Pancreas (tissue), 10 donors: ENCODE data around the gene SIRT6. TPM values are rescaled to one million over a fixed set of nuclear protein-coding genes. Genes with fewer than 3 reads are reported as not detected.
A peak's percentile ranks its signal among the peaks of the same experiment; 100 is the strongest.

Experiments
- ATAC-seq, 4 donors: fragments of 200-7000 bp; cut with Tn5 transposase; one replicate each; pipeline versions ENCODE4 v1.8.0 to v1.9.1; 2020; ENCODE audit warnings: mild to moderate bottlenecking in 4 of 4, moderate library complexity in 4 of 4
- DNase-seq, 6 donors: peaks; one replicate each; pipeline ENCODE4 v3.0.0-alpha.2; 2020
- FAIRE-seq: peaks from 2 replicates; lab custom pipeline; 2012; peaks lifted over from hg19 to GRCh38; lab: Jason Lieb, UNC
- H3K27ac ChIP-seq, 4 donors: fragments of 200-600 bp; sonication (generic); 1 replicate in 3 of 4; 2 replicates in 1 of 4; pipeline versions ENCODE4 v1.5.0 to v1.8.0; 2020
- H3K27me3 ChIP-seq, 4 donors: fragments of 200-600 bp; one replicate each; pipeline ENCODE4 v1.8.0; 2021
- H3K36me3 ChIP-seq, 3 donors: fragments of 200-600 bp; sonication (generic) in 1 of 3; one replicate each; pipeline versions ENCODE4 v1.5.0 to v1.8.0; 2020 to 2021
- H3K4me1 ChIP-seq, 3 donors: fragments of 200-600 bp; one replicate each; pipeline ENCODE4 v1.8.0; 2021
- H3K4me3 ChIP-seq, 4 donors: fragments of 200-600 bp; sonication (generic) in 2 of 4; one replicate each; pipeline versions ENCODE4 v1.5.0 to v1.8.0; 2020 to 2021
- H3K9me3 ChIP-seq, 4 donors: fragments of 200-600 bp; one replicate each; pipeline ENCODE4 v1.8.0; 2021
- CTCF ChIP-seq, 4 donors: fragments of 200-600 bp; sonication (generic) in 3 of 4; IDR thresholded peaks; one replicate each; pipeline versions ENCODE4 v1.5.0 to v1.8.0; 2021; ENCODE audit warnings: antibody characterized with exemption in 4 of 4
- WGBS, 2 donors: extraction: QIAGEN DNeasy Blood & Tissue Kit; methylation state at CpG; one replicate each; pipeline ENCODE4 v1.1.7; 2013; 5-methylcytosine and 5-hydroxymethylcytosine counted together
- intact Hi-C, 3 donors: fragments of 100-400 bp; cut with DNase I; formaldehyde crosslinking; loops; one replicate each; pipeline versions ENCODE4 v1.11.1 to v1.14.2; 2022
- polyA plus RNA-seq, 2 donors: library from polyadenylated mRNA; stranded (reverse); fragments of 200-250 nt; gene quantifications; one replicate each; pipeline ENCODE4 v1.2.3, GENCODE V29; 2013
- total RNA-seq, 6 donors: library from RNA; stranded (reverse); fragmentation: NEBNext Ultra II Directional in 4 of 6; extraction: Animal tissue kit (Norgen Biotek cat#: 25700) in 4 of 6; gene quantifications; one replicate each; pipeline versions ENCODE4 v1.2.1 to v1.2.4, GENCODE V29; 2021 to 2023
- donor health status: healthy with polysubstance abuse.
- donor health status: DM: no; HTN: no; CAD: no; lungs with moderate emphysema.
- donor health status: DM: no; HTN: no; CAD: no.
- donor health status: control.
- donor health status: control.
- donor health status: Bipolar disorder and iron deficiency.
- donor health status: DM: yes; HTN: yes; CAD: no.
- donor health status: DM: no; HTN: no; CAD: no.
- donor health status: DM: no; HTN: no; CAD: no.
- donor health status: DM: yes; HTN: yes; CAD: no.

Gene SIRT6
- total and polyA plus RNA-seq, 8 donors, result 10.9 to 47.4 (median 14.9) TPM

- ATAC-seq, result no peak
- intact Hi-C loops, result no loop called here
- no peaks in the 10 kb centered on the region for H3K9me3 ChIP-seq
- H3K36me3 ChIP-seq, result no peaks in the 10 kb centered on the region
- H3K4me3 ChIP-seq, result no peak overlapping the region
- WGBS, 2 donors, result 61 to 84% methylated on average over 33 of the region's 33 CpGs
- peaks cover 0 to 5% (median 0%) of the 10 kb centered on the region in 3 donors for H3K4me1 ChIP-seq
- TF ChIP-seq CTCF (IDR thresholded peaks at IDR 0.05), result no peak
- peaks cover 0 to 23% (median 6%) of the 10 kb centered on the region in 4 donors for H3K27me3 ChIP-seq
- DNase-seq, result peak in 1 of 6 donors; percentile 66
- no peak overlapping the region for H3K27ac ChIP-seq
- no peak for FAIRE-seq
Observed at GRCh38 chr19:4199699-4200293, 17.4 kb upstream of the SIRT6 start.

- WGBS, 2 donors, result 11 to 19% methylated on average over 19 to 28 of the region's 28 CpGs
- H3K27me3 ChIP-seq, result peaks cover 0 to 23% (median 6%) of the 10 kb centered on the region in 4 donors
- FAIRE-seq, result no peak
Observed at GRCh38 chr19:4198467-4199126, 16.2 kb upstream of the SIRT6 start.

GRCh38 chr19:4197625-4198466 lies 15.5 kb upstream of the SIRT6 start:
- no peak overlapping the region for H3K4me3 ChIP-seq
- intact Hi-C loops, result no loop called here
- ATAC-seq (peak in 2 of 4 donors; percentile 38 to 72), DNase-seq (peak in 1 of 6 donors; percentile 72), FAIRE-seq (no peak)
- TF ChIP-seq CTCF (IDR thresholded peaks at IDR 0.05), result no peak
- H3K36me3 ChIP-seq, result no peaks in the 10 kb centered on the region
- H3K27me3 ChIP-seq, result peaks cover 0 to 23% (median 6%) of the 10 kb centered on the region in 4 donors
- H3K27ac ChIP-seq, result no peak overlapping the region
- peaks cover 0 to 5% (median 0%) of the 10 kb centered on the region in 3 donors for H3K4me1 ChIP-seq
- 15 to 21% methylated on average over 40 to 60 of the region's 70 CpGs for WGBS, 2 donors
- H3K9me3 ChIP-seq, result no peaks in the 10 kb centered on the region

More at GRCh38 chr19:4198467-4199126, 16.2 kb upstream of the SIRT6 start:
- peak in 1 of 6 donors; percentile 69 for DNase-seq
- no peaks in the 10 kb centered on the region for H3K9me3 ChIP-seq
- no peak overlapping the region for H3K27ac ChIP-seq
- H3K36me3 ChIP-seq, result no peaks in the 10 kb centered on the region
- peak in 1 of 4 donors; percentile 14 for ATAC-seq
- no peak overlapping the region for H3K4me3 ChIP-seq
- H3K4me1 ChIP-seq, result peaks cover 0 to 5% (median 0%) of the 10 kb centered on the region in 3 donors
- intact Hi-C loops, result no loop called here
- no peak for TF ChIP-seq CTCF (IDR thresholded peaks at IDR 0.05)

- FAIRE-seq, result no peak
- Histone ChIP-seq H3K9me3 (no peaks in the 10 kb centered on the region), H3K36me3 (no peaks in the 10 kb centered on the region), H3K27ac (no peak overlapping the region), H3K4me3 (no peak overlapping the region), H3K4me1 (peaks cover 0 to 5% (median 0%) of the 10 kb centered on the region in 3 donors), H3K27me3 (peaks cover 0 to 23% (median 6%) of the 10 kb centered on the region in 4 donors)
- peak in 1 of 4 donors; percentile 9 for ATAC-seq
- no peak for DNase-seq
- intact Hi-C loops, result no loop called here
- TF ChIP-seq CTCF (IDR thresholded peaks at IDR 0.05), result no peak
- 60 to 64% methylated on average over 5 of the region's 5 CpGs for WGBS, 2 donors
Observed at GRCh38 chr19:4197228-4197624, 14.9 kb upstream of the SIRT6 start.
